ENCODE results near the gene TOP1. TPM values are rescaled to one million over a fixed set of nuclear protein-coding genes. Genes with fewer than 3 reads are reported as not detected.

Gene TOP1
- total RNA-seq, 1 experiment from 2014 or later, result 29.1 TPM

DNA sequence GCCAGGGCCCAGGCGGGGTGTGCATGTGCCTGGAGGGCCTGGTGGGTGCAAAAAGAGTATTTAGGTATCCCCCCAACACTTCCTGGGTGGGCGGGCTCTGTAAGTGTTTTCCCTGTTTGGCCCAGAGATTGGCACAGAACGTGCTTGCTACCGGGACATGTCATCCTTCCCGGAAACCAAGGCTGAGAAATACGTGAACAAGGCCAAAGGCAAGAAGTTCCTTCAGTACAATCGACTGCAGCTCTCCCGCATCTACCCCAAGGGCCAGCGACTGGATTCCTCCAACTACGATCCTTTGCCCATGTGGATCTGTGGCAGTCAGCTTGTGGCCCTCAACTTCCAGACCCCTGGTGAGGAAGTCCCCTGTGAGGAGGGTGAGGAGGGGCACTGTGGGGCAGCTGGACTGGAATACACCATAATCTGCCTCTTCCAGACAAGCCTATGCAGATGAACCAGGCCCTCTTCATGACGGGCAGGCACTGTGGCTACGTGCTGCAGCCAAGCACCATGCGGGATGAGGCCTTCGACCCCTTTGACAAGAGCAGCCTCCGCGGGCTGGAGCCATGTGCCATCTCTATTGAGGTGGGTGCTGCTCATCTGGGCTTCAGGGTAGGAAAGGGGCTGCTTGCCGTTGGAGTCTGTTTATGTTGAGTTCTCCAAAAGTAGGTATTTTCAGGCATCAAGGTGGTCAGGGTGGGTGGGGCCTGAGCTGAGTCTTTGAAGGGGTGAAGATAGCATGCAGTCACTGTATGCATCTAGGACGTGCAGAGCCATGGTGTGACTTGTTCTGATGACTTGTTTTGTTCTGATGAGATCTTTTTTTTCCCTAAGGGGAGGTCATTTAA is 143.9 kb downstream of the TOP1 start:
- Histone ChIP-seq H3F3A (ENCODE audit: low read length, unreplicated experiment) (no peaks in the 10 kb centered on the region), H2AFZ (ENCODE audit: low read length) (no peak overlapping the region), H3K4me2 (ENCODE audit: low read length) (no peak overlapping the region), H3K36me3 (ENCODE audit: low read depth, low read length) (peaks cover 28% of the 10 kb centered on the region), H4K20me1 (ENCODE audit: low read length) (no peaks in the 10 kb centered on the region), H3K27ac (ENCODE audit: low read length) (no peak overlapping the region), H3K79me2 (ENCODE audit: low read length) (no peaks in the 10 kb centered on the region), H3K4me3 (ENCODE audit: low read length) (no peak overlapping the region), H3K27me3 (ENCODE audit: low read length) (no peaks in the 10 kb centered on the region), H3K9ac (ENCODE audit: low read length) (no peak overlapping the region), H3K9me2 (replicated peaks; ENCODE audit: low read length) (no peaks in the 10 kb centered on the region), H3K9me3 (ENCODE audit: low read length) (no peaks in the 10 kb centered on the region), H3K4me1 (ENCODE audit: insufficient read depth, low read length) (peaks cover 13% of the 10 kb centered on the region)
- no peak for DNase-seq
- peak; percentile 1; the same call in 1 of the 2 replicates for ATAC-seq
- TF ChIP-seq EZH2 (IDR thresholded peaks at IDR 0.05; ENCODE audit: low read length, unreplicated experiment), result no peak
- POLR2A ChIA-PET (ENCODE audit: unreplicated experiment), result no interaction called here
- no TSS peak for BruUV-seq (replicated peaks)
- intact Hi-C loops (cut with micrococcal nuclease), result loop anchor here (1.0 kb wide), 2 partner anchors 60 to 168 kb away; partner anchors contain the start of gene LPIN3
- CTCF ChIA-PET, result interaction anchor here (0.6 to 2.5 kb wide), 6 partner anchors 37 to 218 kb away, joined by 3 to 61 read pairs (median 5); partner anchors contain the start of gene LPIN3

DNA sequence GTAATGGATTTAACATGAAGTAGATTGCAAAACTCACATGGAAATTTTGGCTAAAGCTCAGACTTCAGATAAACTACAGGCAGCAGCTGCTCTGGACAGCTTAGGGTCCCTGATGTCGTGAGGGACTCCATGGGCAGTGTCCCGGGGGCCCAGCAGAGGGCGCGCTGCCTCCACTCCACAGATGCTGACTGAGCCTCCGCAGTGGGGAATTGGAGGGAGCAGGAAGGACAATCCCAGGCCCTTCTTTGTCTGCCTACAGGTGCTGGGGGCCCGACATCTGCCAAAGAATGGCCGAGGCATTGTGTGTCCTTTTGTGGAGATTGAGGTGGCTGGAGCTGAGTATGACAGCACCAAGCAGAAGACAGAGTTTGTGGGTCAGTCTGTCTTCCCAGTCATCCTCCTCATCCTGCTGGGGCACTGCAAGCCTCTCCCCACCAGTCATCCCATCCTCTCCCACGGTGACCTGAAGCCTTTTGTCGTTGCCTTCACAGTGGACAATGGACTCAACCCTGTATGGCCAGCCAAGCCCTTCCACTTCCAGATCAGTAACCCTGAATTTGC is 144.6 kb downstream of the TOP1 start:
- BruUV-seq (replicated peaks), result no TSS peak
- H3K27me3 ChIP-seq (ENCODE audit: low read length), result no peaks in the 10 kb centered on the region
- ATAC-seq, result peak; percentile 72
- no peaks in the 10 kb centered on the region for H3F3A ChIP-seq (ENCODE audit: low read length, unreplicated experiment)
- CTCF ChIA-PET, result interaction anchor here (0.6 to 2.5 kb wide), 6 partner anchors 38 to 217 kb away, joined by 3 to 61 read pairs (median 5); partner anchors contain the start of gene LPIN3
- no peaks in the 10 kb centered on the region for H3K79me2 ChIP-seq (ENCODE audit: low read length)
- no peak overlapping the region for H3K9ac ChIP-seq (ENCODE audit: low read length)
- POLR2A ChIA-PET (ENCODE audit: unreplicated experiment), result no interaction called here
- H3K9me3 ChIP-seq (ENCODE audit: low read length), result no peaks in the 10 kb centered on the region
- no peaks in the 10 kb centered on the region for H4K20me1 ChIP-seq (ENCODE audit: low read length)
- peak; percentile 78 for DNase-seq
- TF ChIP-seq, protein P1, sequence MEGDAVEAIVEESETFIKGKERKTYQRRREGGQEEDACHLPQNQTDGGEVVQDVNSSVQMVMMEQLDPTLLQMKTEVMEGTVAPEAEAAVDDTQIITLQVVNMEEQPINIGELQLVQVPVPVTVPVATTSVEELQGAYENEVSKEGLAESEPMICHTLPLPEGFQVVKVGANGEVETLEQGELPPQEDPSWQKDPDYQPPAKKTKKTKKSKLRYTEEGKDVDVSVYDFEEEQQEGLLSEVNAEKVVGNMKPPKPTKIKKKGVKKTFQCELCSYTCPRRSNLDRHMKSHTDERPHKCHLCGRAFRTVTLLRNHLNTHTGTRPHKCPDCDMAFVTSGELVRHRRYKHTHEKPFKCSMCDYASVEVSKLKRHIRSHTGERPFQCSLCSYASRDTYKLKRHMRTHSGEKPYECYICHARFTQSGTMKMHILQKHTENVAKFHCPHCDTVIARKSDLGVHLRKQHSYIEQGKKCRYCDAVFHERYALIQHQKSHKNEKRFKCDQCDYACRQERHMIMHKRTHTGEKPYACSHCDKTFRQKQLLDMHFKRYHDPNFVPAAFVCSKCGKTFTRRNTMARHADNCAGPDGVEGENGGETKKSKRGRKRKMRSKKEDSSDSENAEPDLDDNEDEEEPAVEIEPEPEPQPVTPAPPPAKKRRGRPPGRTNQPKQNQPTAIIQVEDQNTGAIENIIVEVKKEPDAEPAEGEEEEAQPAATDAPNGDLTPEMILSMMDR (conservative IDR thresholded peaks at IDR 0.05; ENCODE audit: low read depth, low read length), result peak; percentile 97
- TF ChIP-seq EZH2phosphoT487 (IDR thresholded peaks at IDR 0.05; ENCODE audit: borderline replicate concordance, low read length), result no peak
- no peak overlapping the region for H3K27ac ChIP-seq (ENCODE audit: low read length)
- no peak overlapping the region for H2AFZ ChIP-seq (ENCODE audit: low read length)
- H3K36me3 ChIP-seq (ENCODE audit: low read depth, low read length), result peaks cover 28% of the 10 kb centered on the region
- H3K4me1 ChIP-seq (ENCODE audit: insufficient read depth, low read length), result peaks cover 21% of the 10 kb centered on the region
- H3K4me3 ChIP-seq (ENCODE audit: low read length), result no peak overlapping the region
- H3K9me2 ChIP-seq (replicated peaks; ENCODE audit: low read length), result no peaks in the 10 kb centered on the region
- intact Hi-C loops (cut with micrococcal nuclease), result loop anchor here (1.0 kb wide), 2 partner anchors 59 to 167 kb away; partner anchors contain the start of gene LPIN3
- no peak overlapping the region for H3K4me2 ChIP-seq (ENCODE audit: low read length)

DNA sequence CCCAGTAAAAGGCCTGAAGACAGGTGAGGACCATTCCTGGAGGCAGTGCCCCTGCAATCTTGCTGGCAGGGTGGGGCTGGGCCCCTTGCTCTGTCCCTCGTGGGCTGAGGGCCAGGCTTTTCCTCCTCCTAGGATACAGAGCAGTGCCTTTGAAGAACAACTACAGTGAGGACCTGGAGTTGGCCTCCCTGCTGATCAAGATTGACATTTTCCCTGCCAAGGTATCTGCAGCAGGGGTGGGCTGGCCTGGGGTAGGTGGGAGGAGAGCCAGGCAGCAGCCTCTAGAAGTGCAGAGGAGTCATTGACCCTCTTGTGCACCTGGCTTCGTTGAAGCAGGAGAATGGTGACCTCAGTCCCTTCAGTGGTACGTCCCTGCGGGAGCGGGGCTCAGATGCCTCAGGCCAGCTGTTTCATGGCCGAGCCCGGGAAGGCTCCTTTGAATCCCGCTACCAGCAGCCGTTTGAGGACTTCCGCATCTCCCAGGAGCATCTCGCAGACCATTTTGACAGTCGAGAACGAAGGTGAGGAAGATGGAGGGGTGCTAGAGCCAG is 145.2 kb downstream of the TOP1 start:
- ATAC-seq (no peak), DNase-seq (no peak)
- no peak overlapping the region for H2AFZ ChIP-seq (ENCODE audit: low read length)
- H3K9me3 ChIP-seq (ENCODE audit: low read length), result no peaks in the 10 kb centered on the region
- H3F3A ChIP-seq (ENCODE audit: low read length, unreplicated experiment), result no peaks in the 10 kb centered on the region
- peaks cover 21% of the 10 kb centered on the region for H3K4me1 ChIP-seq (ENCODE audit: insufficient read depth, low read length)
- H3K27ac ChIP-seq (ENCODE audit: low read length), result no peak overlapping the region
- ChIA-PET CTCF (interaction anchor here (2.5 kb wide), 1 partner anchor 166 kb away, joined by 61 read pairs; the partner anchor contains the start of gene LPIN3), POLR2A (ENCODE audit: unreplicated experiment) (no interaction called here)
- no TSS peak for BruUV-seq (replicated peaks)
- TF ChIP-seq EZH2phosphoT487 (IDR thresholded peaks at IDR 0.05; ENCODE audit: borderline replicate concordance, low read length) (no peak), EZH2 (IDR thresholded peaks at IDR 0.05; ENCODE audit: low read length, unreplicated experiment) (no peak)
- TF ChIP-seq, protein P1 (conservative IDR thresholded peaks at IDR 0.05; ENCODE audit: low read depth, low read length), result no peak
- H3K9me2 ChIP-seq (replicated peaks; ENCODE audit: low read length), result no peaks in the 10 kb centered on the region
- H3K9ac ChIP-seq (ENCODE audit: low read length), result no peak overlapping the region
- intact Hi-C loops (cut with micrococcal nuclease), result loop anchor here (1.0 kb wide), 2 partner anchors 58 to 166 kb away; partner anchors contain the start of gene LPIN3
- H3K79me2 ChIP-seq (ENCODE audit: low read length), result no peaks in the 10 kb centered on the region
- no peaks in the 10 kb centered on the region for H3K27me3 ChIP-seq (ENCODE audit: low read length)
- peaks cover 24% of the 10 kb centered on the region for H3K36me3 ChIP-seq (ENCODE audit: low read depth, low read length)
- H3K4me2 ChIP-seq (ENCODE audit: low read length), result no peak overlapping the region
- H3K4me3 ChIP-seq (ENCODE audit: low read length), result no peak overlapping the region
- no peaks in the 10 kb centered on the region for H4K20me1 ChIP-seq (ENCODE audit: low read length)

Measured in PC-3 (cell line).